Astrocyte (in vitro differentiated cells and primary cell): ENCODE results near the gene HEATR5A.

Experiments
- CTCF ChIP-seq: IDR thresholded peaks from 2 replicates; pipeline ENCODE4 v1.5.1; 2011; ENCODE audit warnings: low read depth, mild to moderate bottlenecking, inconsistent platforms, low read length, moderate library complexity; ENCODE audit not compliant: insufficient read depth
- EZH2 ChIP-seq: IDR thresholded peaks from 2 replicates; pipeline ENCODE4 v1.6.1; 2012; ENCODE audit warnings: mild to moderate bottlenecking, low read length, inconsistent platforms; ENCODE audit not compliant: insufficient read depth

- TF ChIP-seq CTCF (no peak), EZH2 (no peak)
Observed at GRCh38 chr14:31280871-31281220, 139.5 kb downstream of the HEATR5A start.
